ENCODE results near the gene PLEKHA7.
"Not testable (repeated sequence)": the region's sequence is repeated elsewhere in the genome, so short reads cannot be mapped to it uniquely, and the experiment has no call there.

PLEKHA7 gene, protein sequence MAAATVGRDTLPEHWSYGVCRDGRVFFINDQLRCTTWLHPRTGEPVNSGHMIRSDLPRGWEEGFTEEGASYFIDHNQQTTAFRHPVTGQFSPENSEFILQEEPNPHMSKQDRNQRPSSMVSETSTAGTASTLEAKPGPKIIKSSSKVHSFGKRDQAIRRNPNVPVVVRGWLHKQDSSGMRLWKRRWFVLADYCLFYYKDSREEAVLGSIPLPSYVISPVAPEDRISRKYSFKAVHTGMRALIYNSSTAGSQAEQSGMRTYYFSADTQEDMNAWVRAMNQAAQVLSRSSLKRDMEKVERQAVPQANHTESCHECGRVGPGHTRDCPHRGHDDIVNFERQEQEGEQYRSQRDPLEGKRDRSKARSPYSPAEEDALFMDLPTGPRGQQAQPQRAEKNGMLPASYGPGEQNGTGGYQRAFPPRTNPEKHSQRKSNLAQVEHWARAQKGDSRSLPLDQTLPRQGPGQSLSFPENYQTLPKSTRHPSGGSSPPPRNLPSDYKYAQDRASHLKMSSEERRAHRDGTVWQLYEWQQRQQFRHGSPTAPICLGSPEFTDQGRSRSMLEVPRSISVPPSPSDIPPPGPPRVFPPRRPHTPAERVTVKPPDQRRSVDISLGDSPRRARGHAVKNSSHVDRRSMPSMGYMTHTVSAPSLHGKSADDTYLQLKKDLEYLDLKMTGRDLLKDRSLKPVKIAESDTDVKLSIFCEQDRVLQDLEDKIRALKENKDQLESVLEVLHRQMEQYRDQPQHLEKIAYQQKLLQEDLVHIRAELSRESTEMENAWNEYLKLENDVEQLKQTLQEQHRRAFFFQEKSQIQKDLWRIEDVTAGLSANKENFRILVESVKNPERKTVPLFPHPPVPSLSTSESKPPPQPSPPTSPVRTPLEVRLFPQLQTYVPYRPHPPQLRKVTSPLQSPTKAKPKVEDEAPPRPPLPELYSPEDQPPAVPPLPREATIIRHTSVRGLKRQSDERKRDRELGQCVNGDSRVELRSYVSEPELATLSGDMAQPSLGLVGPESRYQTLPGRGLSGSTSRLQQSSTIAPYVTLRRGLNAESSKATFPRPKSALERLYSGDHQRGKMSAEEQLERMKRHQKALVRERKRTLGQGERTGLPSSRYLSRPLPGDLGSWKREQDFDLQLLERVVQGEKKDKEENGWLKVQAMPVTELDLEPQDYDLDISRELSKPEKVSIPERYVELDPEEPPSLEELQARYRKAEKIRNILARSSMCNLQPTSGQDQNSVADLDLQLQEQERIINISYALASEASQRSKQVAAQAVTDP

DNA sequence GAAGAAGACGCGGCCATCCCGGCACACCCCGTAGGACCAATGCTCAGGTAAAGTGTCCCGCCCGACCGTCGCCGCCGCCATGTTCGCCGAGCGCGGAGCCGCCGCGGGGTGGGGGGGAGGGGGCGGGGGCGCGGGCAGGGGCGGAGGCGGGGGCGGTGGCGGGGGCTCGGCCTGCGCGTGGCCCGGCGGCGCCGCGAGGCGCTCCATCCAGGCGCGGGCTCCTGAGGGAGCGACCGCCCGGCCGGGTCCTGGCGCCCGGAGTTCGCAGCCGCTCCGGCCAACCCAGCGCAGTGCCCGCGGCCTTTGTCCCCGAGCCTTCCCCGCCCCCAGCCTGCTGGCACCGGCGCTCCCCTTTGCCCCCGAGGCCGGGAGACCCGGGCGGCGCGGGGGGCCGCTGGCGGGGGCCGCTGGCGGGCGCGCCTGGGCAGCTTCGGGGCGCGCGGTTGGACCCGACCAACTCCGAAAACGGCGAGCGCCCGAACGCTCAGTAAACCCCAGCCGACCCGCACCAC lies at the start of gene PLEKHA7:
TSS of gene PLEKHA7 (minus strand) at position 94 of the 512 bp plus-strand sequence. CDS start at position 81, 13 bp downstream.
- peak in 2 of 58 donors; percentile 5 to 31 for DNase-seq

DNA sequence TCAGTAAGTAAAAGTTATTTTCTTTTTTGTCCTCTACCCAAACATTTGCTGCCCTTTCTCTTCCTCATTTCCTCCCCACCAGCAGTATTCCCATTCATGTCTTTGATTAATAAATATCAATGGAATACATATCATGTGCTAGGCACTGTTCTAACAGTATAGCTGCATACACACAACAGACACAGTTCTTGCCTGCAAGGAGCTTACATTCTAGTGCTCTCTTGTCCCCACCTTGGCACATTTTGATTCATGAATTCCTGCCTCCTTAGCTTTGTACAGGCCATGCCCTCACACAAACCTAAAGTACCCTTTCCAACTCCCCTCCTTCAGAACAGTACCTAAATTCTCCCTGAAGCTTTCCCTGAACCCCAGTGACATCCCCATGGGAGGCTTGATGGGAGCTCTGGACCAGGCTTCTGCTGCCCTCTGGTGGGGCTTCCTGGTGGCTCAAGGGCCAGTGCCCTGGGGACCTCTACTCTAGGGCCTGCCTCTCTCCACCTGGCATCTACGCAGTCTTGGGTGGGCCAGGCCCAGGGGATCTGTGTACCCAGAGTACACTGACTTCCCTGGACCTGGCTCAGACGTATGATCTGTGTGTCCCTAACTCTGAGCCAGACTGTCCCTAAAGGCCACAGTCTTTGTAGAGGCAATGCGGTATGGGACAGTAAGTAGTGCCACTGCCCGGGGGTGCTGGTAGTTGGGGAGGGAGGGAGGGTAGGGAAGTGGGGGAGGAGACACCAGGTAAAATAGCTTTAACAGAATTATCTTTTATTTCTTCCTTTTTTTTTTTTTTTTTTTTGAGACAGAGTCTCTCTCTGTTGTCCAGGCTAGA lies 49.2 kb upstream of the PLEKHA7 start:
- DNase-seq: peak in 42 of 58 donors; percentile 2 to 66 (median 30)

DNA sequence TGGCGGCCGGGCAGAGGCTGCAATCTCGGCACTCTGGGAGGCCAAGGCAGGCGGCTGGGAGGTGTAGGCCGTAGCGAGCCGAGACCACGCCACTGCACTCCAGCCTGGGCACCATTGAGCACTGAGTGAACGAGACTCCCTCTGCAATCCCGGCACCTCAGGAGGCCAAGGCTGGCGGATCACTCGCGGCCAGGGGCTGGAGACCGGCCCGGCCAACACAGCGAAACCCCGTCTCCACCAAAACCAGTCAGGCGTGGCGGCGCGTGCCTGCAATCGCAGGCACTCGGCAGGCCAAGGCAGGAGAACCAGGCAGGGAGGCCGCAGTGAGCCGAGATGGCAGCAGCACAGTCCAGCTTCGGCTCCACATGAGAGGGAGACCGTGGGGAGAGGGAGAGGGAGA lies 36.9 kb upstream of the PLEKHA7 start:
- DNase-seq: not testable (repeated sequence)

DNA sequence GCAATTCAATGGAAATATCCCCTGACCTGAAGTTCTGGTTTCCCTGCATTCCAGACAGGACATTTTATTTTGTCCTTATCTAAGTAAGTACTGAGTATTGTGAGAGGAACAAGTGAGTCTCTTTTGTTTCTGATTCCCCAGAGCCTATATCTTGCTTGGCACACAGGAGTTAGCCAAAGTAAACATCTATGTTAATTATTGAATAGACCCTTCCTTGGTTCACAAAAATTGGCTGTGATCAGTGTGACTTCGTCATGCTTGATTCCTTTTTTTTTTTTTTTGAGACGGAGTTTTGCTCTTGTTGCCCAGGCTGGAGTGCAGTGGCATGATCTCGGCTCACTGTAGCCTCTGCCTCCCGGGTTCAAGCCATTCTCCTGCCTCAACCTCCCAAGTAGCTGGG lies 34.3 kb upstream of the PLEKHA7 start:
- DNase-seq: not testable (repeated sequence)

DNA sequence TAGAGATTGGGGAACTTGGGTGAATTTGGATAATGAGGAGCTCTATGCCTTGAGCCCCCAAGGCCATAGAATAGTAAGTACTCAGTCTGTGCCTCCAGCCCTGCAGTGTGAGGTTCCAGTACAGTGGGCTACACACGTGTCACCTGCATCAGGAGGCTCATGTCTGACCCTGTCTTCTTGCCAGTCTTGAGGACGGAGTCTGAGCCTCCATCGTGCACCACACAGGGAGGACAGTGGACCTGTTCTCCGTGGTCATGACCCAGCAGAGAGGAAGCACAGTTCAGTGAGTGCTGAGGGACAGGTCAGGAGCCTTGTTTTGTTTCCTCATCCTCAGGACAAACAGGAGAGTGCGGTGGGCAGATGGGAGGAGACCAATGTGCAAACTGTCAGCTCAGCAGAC lies 32.5 kb upstream of the PLEKHA7 start:
- DNase-seq: no peak

DNA sequence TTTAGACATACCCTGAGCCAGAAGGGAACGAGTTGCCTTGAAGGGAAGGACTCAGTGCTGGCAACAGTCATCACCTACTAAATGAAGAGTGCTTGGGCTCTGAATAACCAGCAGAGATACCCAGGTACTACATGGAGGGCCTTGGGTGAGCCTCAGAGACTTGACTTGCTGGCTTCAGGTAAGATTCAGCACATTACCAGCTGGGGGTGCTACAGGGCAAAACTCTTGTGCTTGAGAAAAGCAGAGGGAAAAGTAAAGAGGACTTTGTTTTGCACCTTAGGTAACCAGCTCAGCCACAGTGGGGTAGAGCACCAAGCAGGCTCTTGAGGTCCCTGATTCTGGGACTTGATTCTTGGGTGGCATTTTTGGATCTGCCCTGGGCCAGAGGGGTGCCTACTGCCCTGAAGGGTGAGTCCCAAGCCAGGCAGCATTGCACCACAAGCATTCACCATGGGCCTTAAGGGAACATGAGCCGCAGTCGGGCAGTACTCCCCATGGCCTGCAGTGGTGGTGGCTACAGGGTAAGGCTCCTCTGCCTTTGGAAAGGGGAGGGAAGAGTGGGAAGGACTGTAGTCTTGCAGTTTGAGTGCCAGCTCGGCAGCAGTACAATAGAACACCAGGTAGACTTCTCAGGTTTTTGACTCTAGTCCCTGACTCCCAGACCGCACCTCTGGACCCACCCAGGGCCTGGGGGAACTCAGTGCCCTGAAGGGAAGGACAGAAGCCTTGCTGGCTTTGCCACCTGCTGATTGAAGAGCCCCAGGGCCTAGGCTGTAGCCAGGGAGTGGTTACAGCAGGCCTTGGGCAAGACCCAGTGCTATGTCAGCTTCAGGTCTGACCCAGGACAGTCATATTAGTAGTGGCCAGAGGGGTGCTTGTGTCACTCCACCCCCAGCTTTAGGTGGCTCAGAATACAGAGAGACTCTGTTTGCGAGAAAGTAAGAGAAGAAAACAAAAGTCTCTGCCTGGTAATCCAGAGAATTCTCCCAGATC lies 22.7 kb upstream of the PLEKHA7 start:
- no peak for DNase-seq

DNA sequence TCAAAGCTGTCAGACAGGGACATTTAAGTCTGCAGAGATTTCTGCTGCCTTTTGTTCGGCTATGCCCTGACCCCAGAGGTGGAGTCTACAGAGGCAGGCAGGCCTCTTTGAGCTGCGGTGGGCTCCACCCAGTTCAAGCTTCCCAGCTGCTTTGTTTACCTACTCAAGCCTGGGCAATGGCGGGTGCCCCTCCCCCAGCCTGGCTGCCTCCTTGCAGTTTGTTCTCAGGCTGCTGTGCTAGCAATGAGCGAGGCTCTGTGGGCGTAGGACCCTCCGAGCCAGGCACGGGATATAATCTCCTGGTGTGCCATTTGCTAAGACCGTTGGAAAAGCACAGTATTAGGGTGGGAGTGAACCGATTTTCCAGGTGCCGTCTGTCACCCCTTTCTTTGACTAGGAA lies 19.8 kb upstream of the PLEKHA7 start:
- not testable (repeated sequence) for DNase-seq

DNA sequence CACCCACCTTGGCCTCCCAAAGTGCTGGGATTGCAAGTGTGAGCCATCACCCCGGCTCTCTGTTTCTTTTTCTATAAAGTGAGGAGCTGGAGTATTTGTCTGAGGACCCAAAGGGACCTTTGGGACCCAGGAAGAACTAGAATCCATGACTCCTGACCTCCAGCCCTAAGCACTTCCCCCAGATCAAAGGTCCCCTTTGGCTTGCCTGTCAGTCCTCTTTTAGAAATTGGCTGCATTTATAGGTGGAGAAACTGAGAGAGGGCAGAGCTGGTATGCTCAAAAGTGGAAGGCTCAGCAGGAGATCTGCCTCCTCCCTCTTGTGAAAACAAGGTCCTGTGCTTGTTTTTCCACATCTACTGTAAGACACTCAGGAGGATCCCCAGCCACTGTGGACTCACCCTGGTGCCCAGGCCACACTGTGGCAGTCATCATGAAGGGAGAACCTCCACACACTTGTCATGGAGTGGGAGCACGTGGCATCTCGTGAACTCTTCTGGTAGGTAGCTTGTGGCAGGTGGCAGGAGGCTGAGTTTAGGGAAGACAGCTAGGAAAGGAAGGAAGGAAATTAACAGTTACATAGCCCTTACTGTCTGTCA lies 12.4 kb upstream of the PLEKHA7 start:
- DNase-seq: no peak

DNA sequence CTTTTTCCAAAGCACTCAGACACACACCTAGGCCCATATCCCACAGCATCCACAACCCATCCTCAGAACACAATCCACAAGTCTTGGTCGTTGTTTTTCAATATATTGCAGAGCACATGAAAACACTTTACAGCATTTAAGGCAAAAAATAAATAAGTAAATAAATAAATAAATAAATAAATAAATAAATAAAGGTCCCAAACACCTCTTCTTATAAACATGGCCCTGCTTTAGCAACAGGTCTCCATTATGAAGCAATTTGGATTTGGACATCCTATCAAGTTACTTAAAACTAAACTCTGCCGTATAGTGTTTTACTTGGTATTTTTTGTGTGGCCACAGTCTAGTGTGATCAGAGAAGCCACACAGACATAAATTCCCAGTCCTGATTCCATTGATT lies 10.7 kb upstream of the PLEKHA7 start:
- no peak for DNase-seq

DNA sequence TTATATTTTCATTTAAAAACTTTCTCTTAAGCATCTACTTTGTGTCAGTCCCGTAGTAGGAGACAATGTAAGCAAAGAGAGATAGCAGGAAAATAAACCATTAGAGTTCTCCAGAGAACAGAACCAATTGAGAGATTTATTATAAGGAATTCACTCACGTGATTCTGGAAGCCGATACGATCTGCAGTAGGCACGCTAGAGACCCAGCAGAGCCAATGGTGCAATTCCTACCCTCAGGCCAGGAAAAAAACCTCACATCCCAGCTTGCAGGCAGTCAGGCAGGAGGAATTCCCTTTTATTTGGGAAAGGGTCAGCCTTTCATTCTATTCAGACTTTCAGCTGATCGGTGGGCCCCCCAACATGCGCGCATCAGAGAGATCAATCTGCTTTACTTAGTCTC lies 7.3 kb upstream of the PLEKHA7 start:
- no peak for DNase-seq

DNA sequence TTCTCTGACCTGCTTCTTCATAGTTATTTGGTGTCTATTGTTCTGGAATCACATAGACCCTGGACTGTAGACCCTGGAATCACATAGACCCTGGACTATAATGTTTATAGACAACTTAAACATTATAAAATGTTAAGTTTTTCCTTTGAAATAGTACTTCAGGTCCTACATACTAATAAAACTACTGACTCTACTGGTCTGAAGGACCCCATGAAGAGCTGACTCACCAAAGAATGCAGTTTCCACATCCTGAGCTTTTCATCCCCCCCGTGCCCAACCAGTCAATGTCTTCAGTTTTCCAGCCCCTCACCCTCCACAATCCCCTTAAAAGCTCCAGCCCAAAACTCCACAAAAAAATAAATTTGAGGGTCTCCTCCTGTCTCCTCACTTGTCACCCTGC lies 6.6 kb upstream of the PLEKHA7 start:
- DNase-seq: no peak

DNA sequence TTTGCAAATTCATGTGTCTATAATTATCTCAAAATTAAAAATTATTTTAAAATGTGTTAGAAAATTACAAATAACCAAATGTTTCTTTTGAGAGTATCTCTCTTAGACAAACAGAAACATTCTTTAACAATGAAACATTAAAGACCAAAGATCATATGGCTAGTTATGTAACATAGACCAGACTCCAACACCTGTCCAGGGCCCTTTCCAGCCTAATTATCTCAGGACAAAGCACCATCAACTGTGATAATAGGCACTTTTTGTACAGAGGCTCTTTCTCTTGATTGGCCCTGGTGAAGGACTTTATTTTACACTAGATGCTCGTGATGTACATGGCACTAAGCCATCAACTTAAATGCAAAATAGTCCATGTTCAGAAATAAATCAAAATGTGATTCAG lies 5.0 kb upstream of the PLEKHA7 start:
- DNase-seq: no peak

DNA sequence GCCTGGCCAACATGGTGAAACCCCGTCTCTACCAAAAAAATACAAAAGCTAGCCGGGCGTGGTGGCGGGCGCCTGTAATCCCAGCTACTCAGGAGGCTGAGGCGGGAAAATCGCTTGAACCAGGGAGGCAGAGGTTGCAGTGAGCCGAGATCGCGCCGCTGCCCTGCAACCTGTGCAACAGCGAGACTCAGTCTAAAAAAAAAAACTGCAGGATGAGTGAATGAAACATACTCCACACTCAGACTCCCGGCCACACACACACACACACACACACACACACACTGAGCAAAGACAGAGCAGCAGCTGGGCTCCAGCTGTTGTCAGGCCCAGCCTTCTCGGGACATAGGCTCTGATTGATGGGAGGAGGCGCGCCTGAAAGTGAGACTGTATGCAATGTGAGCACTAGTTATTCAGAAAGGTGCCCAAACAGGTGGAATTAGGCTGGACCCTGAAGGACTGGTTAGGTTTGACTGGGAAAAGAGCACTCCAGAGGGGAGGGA lies 1.5 kb upstream of the PLEKHA7 start:
- DNase-seq: no peak

DNA sequence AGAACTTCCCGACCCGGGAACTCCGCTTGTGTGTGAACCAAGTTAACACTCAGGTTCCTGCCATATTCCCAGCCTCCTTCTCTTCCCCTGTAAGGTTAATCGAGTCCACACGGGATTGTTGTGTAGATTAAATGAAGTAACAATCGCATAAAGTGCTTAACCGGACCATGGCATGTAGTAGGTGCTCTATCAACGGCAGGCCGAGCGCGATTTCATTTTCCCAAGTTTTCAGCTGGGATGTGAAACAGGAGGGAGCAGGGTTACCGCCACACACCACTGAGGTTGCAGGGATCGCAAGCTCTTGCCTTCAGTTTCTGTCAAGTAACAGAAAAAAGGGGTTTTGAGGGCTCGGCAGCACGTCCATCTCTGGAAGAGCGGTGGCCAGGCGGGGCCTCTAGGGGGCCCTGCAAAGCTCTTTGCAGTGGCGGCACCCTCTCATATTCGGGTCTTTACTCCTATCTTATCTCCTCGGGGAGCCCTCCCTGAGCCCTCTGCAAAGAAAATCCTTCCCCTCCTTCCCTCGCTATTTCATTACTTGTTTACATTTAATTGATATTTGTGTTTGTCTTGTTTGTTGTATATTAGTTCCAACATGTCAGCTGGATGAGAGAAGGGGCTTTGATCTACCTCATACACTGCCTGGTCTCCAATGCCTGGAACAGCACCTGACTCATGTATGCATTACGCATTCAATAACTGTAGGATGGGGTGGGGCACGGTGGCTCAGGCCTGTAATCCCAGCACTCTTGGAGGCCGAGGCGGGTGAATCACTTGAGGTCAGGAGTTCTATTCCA lies 816 bp upstream of the PLEKHA7 start:
- DNase-seq: no peak

DNA sequence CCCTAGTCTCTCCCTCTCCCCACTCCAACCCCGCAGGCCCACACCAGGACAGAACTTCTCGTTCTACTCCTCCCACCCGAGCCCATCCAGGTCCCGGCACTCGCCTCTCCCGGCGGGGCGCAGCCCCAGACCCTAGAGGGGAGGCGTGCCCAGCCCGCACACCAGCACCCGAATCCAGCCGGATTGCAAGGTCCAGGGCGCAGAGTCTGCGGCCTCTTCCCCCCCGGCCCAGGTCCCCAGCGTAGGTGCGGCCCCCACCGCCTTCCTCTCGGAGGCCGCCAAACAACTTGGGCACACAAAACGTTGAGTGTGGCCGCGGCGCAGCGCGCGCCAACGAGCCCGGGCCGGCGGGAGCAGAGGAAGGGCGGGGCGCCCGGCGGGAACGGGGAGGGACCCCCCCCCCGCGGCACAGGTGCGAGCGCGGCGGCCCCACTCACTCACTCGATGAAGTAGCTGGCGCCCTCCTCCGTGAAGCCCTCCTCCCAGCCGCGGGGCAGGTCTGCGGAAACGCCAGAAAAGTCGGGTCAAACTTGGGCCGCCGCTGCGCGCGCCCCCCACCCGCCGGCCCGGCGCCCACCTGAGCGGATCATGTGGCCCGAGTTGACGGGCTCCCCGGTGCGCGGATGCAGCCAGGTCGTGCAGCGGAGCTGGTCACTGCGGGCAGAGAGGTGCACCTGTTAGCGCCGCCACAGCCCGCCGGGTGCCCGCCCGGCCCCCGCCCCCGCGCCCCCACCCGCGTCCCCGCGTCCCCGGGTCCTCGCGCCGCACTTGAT lies 480 bp downstream of the PLEKHA7 start:
- peak in 4 of 58 donors; percentile 6 to 37 (median 24) for DNase-seq

DNA sequence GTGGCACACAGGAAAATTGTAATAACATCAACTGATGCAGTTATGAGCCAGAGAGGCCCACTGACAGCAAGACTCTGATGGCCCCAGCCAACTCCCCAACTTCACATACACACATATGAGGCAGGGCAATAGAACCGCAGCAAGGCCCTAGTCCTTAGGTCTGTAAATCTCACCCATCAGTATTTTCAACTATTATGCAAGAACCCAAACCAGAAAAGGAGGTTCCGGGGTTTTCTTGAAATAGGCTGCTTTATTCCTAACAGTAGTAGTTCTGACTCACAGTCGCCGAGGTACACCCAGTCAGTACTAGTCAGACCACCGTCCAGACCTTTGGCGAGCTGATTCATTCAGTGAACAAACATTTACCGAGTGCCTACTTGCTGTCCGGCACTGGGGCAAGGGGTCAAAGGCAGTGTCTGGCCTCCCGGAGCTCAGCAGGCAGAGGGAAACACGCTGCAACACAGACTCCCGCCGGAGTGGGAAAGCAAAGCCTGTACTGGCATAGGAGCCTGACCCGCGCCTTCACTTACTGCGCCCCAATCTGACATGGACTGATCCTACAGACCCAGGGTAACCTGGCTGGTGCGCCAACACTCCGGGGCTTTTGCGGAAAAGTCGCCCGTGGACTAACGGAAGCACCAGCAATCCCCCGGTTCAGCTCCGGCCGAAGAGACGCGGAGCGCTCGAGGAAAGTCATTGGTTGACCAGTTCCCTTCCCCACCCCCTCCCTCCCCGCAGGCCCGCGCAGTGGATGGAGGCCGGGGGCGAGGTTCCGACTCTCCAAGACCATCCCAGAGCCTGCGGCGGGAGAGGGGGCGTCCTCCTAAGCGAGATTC lies 1.3 kb downstream of the PLEKHA7 start:
- DNase-seq: peak in 21 of 58 donors; percentile 4 to 71 (median 24)
